ENCODE measurements around the gene C1QB.

Gene C1QB

DNA sequence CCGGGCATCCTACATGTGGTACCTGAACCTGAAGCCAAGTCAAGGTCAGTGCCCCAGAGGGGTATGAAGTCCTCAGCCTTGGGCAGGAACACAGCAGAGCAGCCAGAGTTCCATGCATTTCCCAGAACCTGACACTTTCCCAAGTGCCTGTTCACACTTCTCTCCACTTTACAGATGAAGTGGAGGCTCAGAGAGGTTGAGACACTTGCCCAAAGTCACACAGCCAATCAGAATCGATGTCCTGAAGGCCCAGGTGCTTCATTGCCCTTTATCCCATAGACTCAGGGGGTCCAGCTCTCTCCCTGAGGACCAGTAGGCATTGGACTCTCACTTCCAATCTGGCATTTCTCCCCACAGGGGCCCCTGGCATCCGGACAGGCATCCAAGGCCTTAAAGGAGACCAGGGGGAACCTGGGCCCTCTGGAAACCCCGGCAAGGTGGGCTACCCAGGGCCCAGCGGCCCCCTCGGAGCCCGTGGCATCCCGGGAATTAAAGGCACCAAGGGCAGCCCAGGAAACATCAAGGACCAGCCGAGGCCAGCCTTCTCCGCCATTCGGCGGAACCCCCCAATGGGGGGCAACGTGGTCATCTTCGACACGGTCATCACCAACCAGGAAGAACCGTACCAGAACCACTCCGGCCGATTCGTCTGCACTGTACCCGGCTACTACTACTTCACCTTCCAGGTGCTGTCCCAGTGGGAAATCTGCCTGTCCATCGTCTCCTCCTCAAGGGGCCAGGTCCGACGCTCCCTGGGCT lies 14.4 kb upstream of the C1QB start:
- no peak overlapping the region for H3K4me3 ChIP-seq (replicated peaks; ENCODE audit: insufficient read depth, low read length)
- H3K27ac ChIP-seq (replicated peaks): no peak overlapping the region
- DNase-seq (ENCODE audit: low read depth in 1 of 2, low spot score in 1 of 2): no peak
- no peaks in the 10 kb centered on the region for H3K27me3 ChIP-seq (ENCODE audit: insufficient read depth, poor library complexity, severe bottlenecking)
- TF ChIP-seq REST (IDR thresholded peaks at IDR 0.05; ENCODE audit: insufficient replicate concordance, low read depth) (no peak), POLR2AphosphoS5 (IDR thresholded peaks at IDR 0.05; ENCODE audit: low read depth) (no peak), GABPA (IDR thresholded peaks at IDR 0.05; ENCODE audit: low read depth) (no peak), CTCF (IDR thresholded peaks at IDR 0.05; ENCODE audit: insufficient read depth, low read length) (no peak), SPI1 (IDR thresholded peaks at IDR 0.05; ENCODE audit: borderline replicate concordance, low read depth) (no peak)

GRCh38 chr1:22639286-22639685 lies 13.8 kb upstream of the C1QB start:
- Histone ChIP-seq H3K4me3 (replicated peaks; ENCODE audit: insufficient read depth, low read length) (no peak overlapping the region), H3K27me3 (ENCODE audit: insufficient read depth, poor library complexity, severe bottlenecking) (no peaks in the 10 kb centered on the region), H3K27ac (replicated peaks) (no peak overlapping the region)
- DNase-seq (ENCODE audit: low read depth in 1 of 2, low spot score in 1 of 2): no peak
- no peak for TF ChIP-seq REST (IDR thresholded peaks at IDR 0.05; ENCODE audit: insufficient replicate concordance, low read depth)
- TF ChIP-seq CTCF (IDR thresholded peaks at IDR 0.05; ENCODE audit: insufficient read depth, low read length): no peak
- TF ChIP-seq POLR2AphosphoS5 (IDR thresholded peaks at IDR 0.05; ENCODE audit: low read depth): no peak
- TF ChIP-seq SPI1 (IDR thresholded peaks at IDR 0.05; ENCODE audit: borderline replicate concordance, low read depth): no peak
- TF ChIP-seq GABPA (IDR thresholded peaks at IDR 0.05; ENCODE audit: low read depth): no peak

DNA sequence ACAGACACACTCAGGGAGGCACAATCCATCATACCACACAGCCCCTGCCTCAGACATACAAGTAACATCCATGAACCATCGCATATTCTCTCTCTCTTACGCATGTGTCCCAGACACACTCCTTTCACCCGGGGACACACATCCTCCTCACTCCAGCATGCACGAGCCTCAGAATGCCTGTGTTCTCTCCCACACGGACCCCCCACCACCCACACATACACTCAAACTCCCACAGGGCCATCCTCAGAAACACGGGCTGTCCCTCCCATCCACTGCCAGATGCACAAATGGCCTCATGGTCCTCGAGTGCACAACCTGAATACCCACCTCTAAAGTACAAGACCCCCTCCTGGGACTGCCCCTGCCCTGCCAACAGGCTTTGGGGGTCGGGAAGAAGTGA lies 11.8 kb upstream of the C1QB start:
- Histone ChIP-seq H3K27ac (replicated peaks) (no peak overlapping the region), H3K27me3 (ENCODE audit: insufficient read depth, poor library complexity, severe bottlenecking) (no peaks in the 10 kb centered on the region), H3K4me3 (replicated peaks; ENCODE audit: insufficient read depth, low read length) (no peak overlapping the region)
- TF ChIP-seq SPI1 (IDR thresholded peaks at IDR 0.05; ENCODE audit: borderline replicate concordance, low read depth) (no peak), REST (IDR thresholded peaks at IDR 0.05; ENCODE audit: insufficient replicate concordance, low read depth) (no peak), POLR2AphosphoS5 (IDR thresholded peaks at IDR 0.05; ENCODE audit: low read depth) (no peak), GABPA (IDR thresholded peaks at IDR 0.05; ENCODE audit: low read depth) (no peak), CTCF (IDR thresholded peaks at IDR 0.05; ENCODE audit: insufficient read depth, low read length) (no peak)
- DNase-seq (ENCODE audit: low read depth in 1 of 2, low spot score in 1 of 2): no peak

Measured in HL-60 (cell line).